Left renal pelvis (tissue), 4 donors: ENCODE results near the gene LMNB1. TPM values are rescaled to one million over a fixed set of nuclear protein-coding genes. Genes with fewer than 3 reads are reported as not detected.

Experiments
- DNase-seq, 4 donors: peaks; one replicate each; pipeline ENCODE4 v3.0.0-alpha.2; 2013; ENCODE audit warnings: low read depth in 4 of 4, low spot score in 3 of 4
- polyA plus RNA-seq, 4 donors: library from polyadenylated mRNA; unstranded; fragments of 120-200 nt; gene quantifications; one replicate each; pipeline ENCODE4 v1.2.1, GENCODE V29; 2013; ENCODE audit not compliant: insufficient read length in 4 of 4

Gene LMNB1
- polyA plus RNA-seq, 4 donors = 76.3 to 138 (median 121) TPM

- DNase-seq = no peak
Measured at GRCh38 chr5:126883564-126884245, 106.8 kb downstream of the LMNB1 start.

- no peak for DNase-seq
Measured at GRCh38 chr5:126884269-126884819, 107.4 kb downstream of the LMNB1 start.

Other genes with a start within 250 kb of the LMNB1 start
- gene ALDH7A1, start 181.9 kb upstream of the LMNB1 start, polyA plus RNA-seq = 100 to 1,000 TPM in 3 of 4 donors, 10 to 100 TPM in 1; 86.5 to 165 (median 145) TPM
- 10 to 100 TPM; 64.2 to 87.8 (median 87.1) TPM for gene PHAX, start 176.2 kb upstream of the LMNB1 start, polyA plus RNA-seq